ENCODE measurements around the gene GSTT2B. TPM values are rescaled to one million over a fixed set of nuclear protein-coding genes. Genes with fewer than 3 reads are reported as not detected.

GSTT2B gene
- total and polyA plus RNA-seq, 2 of the 8 experiments (the other 6 are each of a cell fraction or from before 2014, with no cell fraction given) = 6.3 to 13.3 TPM

DNA sequence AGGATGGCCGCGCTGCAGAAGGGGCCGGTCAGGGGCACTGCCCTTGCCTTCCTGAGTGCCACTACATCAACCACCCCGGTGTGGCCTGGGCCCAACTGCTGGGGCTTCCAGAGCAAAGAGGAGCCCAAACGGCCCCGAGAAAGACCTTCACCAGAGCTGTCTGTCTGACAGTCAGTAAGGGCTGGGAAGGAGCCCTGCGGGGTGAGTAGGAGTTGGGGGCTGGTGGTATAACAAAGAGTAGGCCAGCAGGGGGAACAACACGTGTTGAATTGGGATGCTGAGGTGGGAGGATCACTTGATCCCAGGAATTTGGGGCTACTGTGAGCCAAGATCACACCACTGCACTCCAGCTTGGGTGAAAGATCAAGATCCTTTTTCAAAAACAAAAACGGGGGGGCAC is 40.3 kb upstream of the GSTT2B start:
- Histone ChIP-seq H2BK15ac (ENCODE audit: low read length) (no peak overlapping the region), H4K8ac (ENCODE audit: extremely low read depth, insufficient read depth, low read length) (no peak overlapping the region), H3K4ac (replicated peaks; ENCODE audit: insufficient read length, low read depth, low read length) (no peak overlapping the region), H3K14ac (ENCODE audit: insufficient read length) (no peak overlapping the region), H3K36me3 (ENCODE audit: control insufficient read depth in 2 of 4, insufficient read depth in 4 of 4, low read length in 3 of 4) (no peaks in the 10 kb centered on the region), H3K23ac (ENCODE audit: insufficient read length) (no peak overlapping the region), H3K4me2 (ENCODE audit: insufficient read depth in 1 of 2, low read depth in 2 of 2, low read length in 2 of 2) (peak overlapping the region in 1 of 2 experiments; percentile 29; a peak in 1 of 4 replicates), H4K91ac (replicated peaks; ENCODE audit: insufficient read length, low read length) (peak overlapping the region; percentile 25), H3K79me1 (ENCODE audit: low read depth, low read length) (no peaks in the 10 kb centered on the region), H2BK12ac (ENCODE audit: low read depth, low read length) (no peak overlapping the region), H2BK120ac (replicated peaks; ENCODE audit: low read depth, low read length) (no peak overlapping the region), H3K27me3 (replicated peaks in 1 of 4; ENCODE audit: control insufficient read depth in 3 of 4, extremely low read depth in 1 of 4, insufficient read depth in 3 of 4, low read length in 3 of 4) (peaks cover 0 to 3% (median 0%) of the 10 kb centered on the region in 4 experiments; a peak in 3 of 7 replicates), H3K27ac (ENCODE audit: low read depth, low read length) (no peak overlapping the region), H2BK5ac (ENCODE audit: low read depth, low read length) (no peak overlapping the region), H2AFZ (ENCODE audit: low read length) (peak overlapping the region; percentile 0; the same call in 1 of the 2 replicates), H3K9me3 (ENCODE audit: insufficient read depth in 2 of 2, low read depth in 1 of 2, low read length in 1 of 2) (no peaks in the 10 kb centered on the region; a peak in 1 of 4 replicates), H4K5ac (ENCODE audit: insufficient read length, low read depth, low read length) (no peak overlapping the region), H3K79me2 (ENCODE audit: control insufficient read depth in 1 of 2, insufficient read depth in 2 of 2, low read length in 2 of 2) (no peaks in the 10 kb centered on the region), H4K20me1 (replicated peaks in 1 of 2; ENCODE audit: control insufficient read depth in 1 of 2, insufficient read depth in 2 of 2, low read length in 2 of 2) (no peaks in the 10 kb centered on the region), H3K4me3 (ENCODE audit: extremely low read depth in 1 of 4, insufficient read depth in 2 of 4, low read depth in 3 of 4, low read length in 4 of 4) (no peak overlapping the region; a peak in 1 of 8 replicates), H3K56ac (replicated peaks; ENCODE audit: insufficient read length, low read depth, low read length) (no peak overlapping the region), H3K18ac (ENCODE audit: extremely low read depth, low read length) (peak overlapping the region; percentile 32; the same call in 1 of the 2 replicates), H2BK20ac (ENCODE audit: low read length) (no peak overlapping the region), H3K4me1 (replicated peaks in 1 of 4; ENCODE audit: control insufficient read depth in 3 of 4, insufficient read depth in 4 of 4, low read length in 3 of 4) (peaks cover 0 to 3% (median 0%) of the 10 kb centered on the region in 4 experiments; a peak in 2 of 7 replicates), H2AK5ac (ENCODE audit: low read depth, low read length) (no peak overlapping the region), H3K9ac (replicated peaks in 1 of 4; ENCODE audit: extremely low read depth in 1 of 4, low read depth in 3 of 4, low read length in 3 of 4) (no peak overlapping the region), H3K23me2 (ENCODE audit: low read depth, low read length) (no peaks in the 10 kb centered on the region)
- DNase-seq (ENCODE audit: low read depth in 1 of 2, low spot score in 2 of 2) = peak in 1 of 2 experiments; percentile 72
- peak; percentile 42 for FAIRE-seq
- POLR2A ChIA-PET (ENCODE audit: partially characterized antibody) = no interaction called here
- 71% methylated on average over 9 of the region's 9 CpGs; no CpG with 5 or more reads in 1 of the 2 experiments for WGBS, 2 experiments (ENCODE audit: extremely low coverage in 1 of 2, insufficient coverage in 1 of 2, insufficient read length in 1 of 2, insufficient replicate concordance in 2 of 2, low coverage in 1 of 2, low lambda C conversion rate in 2 of 2, missing lambda C conversion rate in 1 of 2)
- CTCF ChIA-PET (ENCODE audit: partially characterized antibody) = interaction anchor here (0.6 to 1.4 kb wide), 2 partner anchors 173 to 246 kb away, joined by 3 read pairs; no protein-coding TSS in a partner anchor
- peak; percentile 87 for TF ChIP-seq TEAD4 (IDR thresholded peaks at IDR 0.05; ENCODE audit: low read depth, low read length)
- no peak for TF ChIP-seq SIN3A (conservative IDR thresholded peaks at IDR 0.05 in 1 of 2, IDR thresholded peaks at IDR 0.05 in 1 of 2; ENCODE audit: low read depth in 1 of 2, low read length in 2 of 2)
- TF ChIP-seq ASH2L (IDR thresholded peaks at IDR 0.05; ENCODE audit: low read length) = no peak
- TF ChIP-seq, protein P1, sequence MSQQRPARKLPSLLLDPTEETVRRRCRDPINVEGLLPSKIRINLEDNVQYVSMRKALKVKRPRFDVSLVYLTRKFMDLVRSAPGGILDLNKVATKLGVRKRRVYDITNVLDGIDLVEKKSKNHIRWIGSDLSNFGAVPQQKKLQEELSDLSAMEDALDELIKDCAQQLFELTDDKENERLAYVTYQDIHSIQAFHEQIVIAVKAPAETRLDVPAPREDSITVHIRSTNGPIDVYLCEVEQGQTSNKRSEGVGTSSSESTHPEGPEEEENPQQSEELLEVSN (IDR thresholded peaks at IDR 0.05) = peak; percentile 83
- TF ChIP-seq CHD2 (IDR thresholded peaks at IDR 0.05; ENCODE audit: low read length) = no peak
- TF ChIP-seq JUN (IDR thresholded peaks at IDR 0.05; ENCODE audit: low read depth, low read length) = no peak
- no peak for TF ChIP-seq CHD1 (IDR thresholded peaks at IDR 0.05; ENCODE audit: low read depth, low read length)
- TF ChIP-seq NRF1 (IDR thresholded peaks at IDR 0.05; ENCODE audit: low read depth, low read length) = no peak
- no peak for TF ChIP-seq PHF8 (conservative IDR thresholded peaks at IDR 0.05; ENCODE audit: low read depth, low read length)
- TF ChIP-seq SIRT6 (IDR thresholded peaks at IDR 0.05; ENCODE audit: low read length) = no peak
- TF ChIP-seq SUZ12 (IDR thresholded peaks at IDR 0.05; ENCODE audit: low read length) = no peak
- no peak for TF ChIP-seq BACH1 (IDR thresholded peaks at IDR 0.05; ENCODE audit: low read length)
- no peak for TF ChIP-seq JUND (IDR thresholded peaks at IDR 0.05; ENCODE audit: low read length)
- TF ChIP-seq CBX8 (IDR thresholded peaks at IDR 0.05; ENCODE audit: borderline replicate concordance, low read depth, low read length) = no peak
